Thoracic aorta (tissue), 2 donors: ENCODE results near the gene MTOR. TPM values are rescaled to one million over a fixed set of nuclear protein-coding genes. Genes with fewer than 3 reads are reported as not detected.

Experiments
- ATAC-seq: fragments of 150-250 bp; one replicate; pipeline ENCODE4 v1.8.0; 2017; ENCODE audit warnings: low read depth; ENCODE audit not compliant: insufficient number of reproducible peaks, low FRiP score
- DNase-seq: peaks from one replicate; pipeline ENCODE4 v3.0.0-alpha.2; 2020; ENCODE audit warnings: low spot score
- H3K27ac ChIP-seq, 2 donors: fragments of 200-600 bp; sonication (generic); 1 replicate in 1 of 2; 2 replicates in 1 of 2; pipeline ENCODE4 v1.5.1; 2016; ENCODE audit warnings: mild to moderate bottlenecking in 2 of 2, moderate library complexity in 2 of 2
- H3K27me3 ChIP-seq: fragments of 200-600 bp; sonication (generic); replicated peaks from 2 replicates; pipeline ENCODE4 v1.6.0; 2016; ENCODE audit warnings: mild to moderate bottlenecking; ENCODE audit not compliant: insufficient read depth
- H3K36me3 ChIP-seq: fragments of 200-600 bp; sonication (generic); one replicate; pipeline ENCODE4 v1.5.1; 2016
- H3K4me1 ChIP-seq, 2 donors: fragments of 200-600 bp; sonication (generic); 1 replicate in 1 of 2; 2 replicates in 1 of 2; pipeline versions ENCODE4 v1.5.1 to v1.6.0; 2016; ENCODE audit warnings: low read depth in 2 of 2, mild to moderate bottlenecking in 1 of 2; ENCODE audit not compliant: control insufficient read depth in 1 of 2
- H3K4me3 ChIP-seq: fragments of 200-600 bp; sonication (generic); 2 replicates; pipeline ENCODE4 v1.5.1; 2016; ENCODE audit warnings: mild to moderate bottlenecking
- H3K9me3 ChIP-seq: fragments of 200-600 bp; sonication (generic); 2 replicates; pipeline ENCODE4 v1.5.1; 2016
- total RNA-seq, 2 donors: library from RNA; depleted of rRNA; stranded (reverse); fragments of >200 nt; gene quantifications; one replicate each; pipeline versions ENCODE4 v1.1.0 to v1.2.3, GENCODE V29; 2016
- TF ChIP-seq, protein P1 (sequence below): fragments of 200-600 bp; sonication (generic); IDR thresholded peaks from one replicate; pipeline ENCODE4 v1.5.1; 2019; ENCODE audit warnings: antibody characterized with exemption

MTOR gene
- total RNA-seq, 2 donors from 2014 or later: 37.5 to 48.7 TPM

DNA sequence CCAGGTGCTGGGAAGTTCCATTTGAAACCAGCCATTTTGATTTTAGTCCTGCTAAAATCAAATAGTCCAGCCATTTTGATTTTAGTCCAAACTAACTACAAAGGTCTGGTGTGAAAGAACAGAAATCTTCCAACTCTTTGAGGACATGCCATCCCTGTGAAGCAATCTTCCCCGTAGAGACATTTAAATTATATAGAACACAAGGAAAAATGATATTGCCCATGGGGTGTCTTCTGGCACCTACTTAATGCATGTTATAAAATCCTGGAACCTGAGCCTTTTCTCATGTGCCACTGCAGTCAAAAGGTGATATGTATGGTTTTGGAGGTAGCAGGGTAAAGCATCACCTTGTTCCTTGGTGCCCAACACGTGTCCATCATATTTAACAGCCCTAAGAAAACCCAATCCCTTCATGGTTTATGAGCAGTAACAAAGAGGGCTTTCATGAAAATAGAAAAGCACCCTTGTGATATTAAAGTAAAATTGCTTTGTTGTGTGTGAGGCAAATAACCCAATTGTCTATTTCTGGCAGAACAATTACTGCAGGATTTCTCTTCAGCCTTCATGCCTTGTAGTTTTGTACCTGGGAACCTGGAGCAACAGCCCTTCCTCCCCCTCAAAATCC lies 46.9 kb downstream of the MTOR start:
- H3K4me3 ChIP-seq: no peak overlapping the region
- H3K9me3 ChIP-seq: no peaks in the 10 kb centered on the region
- ATAC-seq (no peak), DNase-seq (no peak)
- peaks cover 50% of the 10 kb centered on the region for H3K36me3 ChIP-seq
- no peaks in the 10 kb centered on the region for H3K27me3 ChIP-seq
- peak overlapping the region in 1 of 2 donors; percentile 45 for H3K27ac ChIP-seq
- TF ChIP-seq, protein P1, sequence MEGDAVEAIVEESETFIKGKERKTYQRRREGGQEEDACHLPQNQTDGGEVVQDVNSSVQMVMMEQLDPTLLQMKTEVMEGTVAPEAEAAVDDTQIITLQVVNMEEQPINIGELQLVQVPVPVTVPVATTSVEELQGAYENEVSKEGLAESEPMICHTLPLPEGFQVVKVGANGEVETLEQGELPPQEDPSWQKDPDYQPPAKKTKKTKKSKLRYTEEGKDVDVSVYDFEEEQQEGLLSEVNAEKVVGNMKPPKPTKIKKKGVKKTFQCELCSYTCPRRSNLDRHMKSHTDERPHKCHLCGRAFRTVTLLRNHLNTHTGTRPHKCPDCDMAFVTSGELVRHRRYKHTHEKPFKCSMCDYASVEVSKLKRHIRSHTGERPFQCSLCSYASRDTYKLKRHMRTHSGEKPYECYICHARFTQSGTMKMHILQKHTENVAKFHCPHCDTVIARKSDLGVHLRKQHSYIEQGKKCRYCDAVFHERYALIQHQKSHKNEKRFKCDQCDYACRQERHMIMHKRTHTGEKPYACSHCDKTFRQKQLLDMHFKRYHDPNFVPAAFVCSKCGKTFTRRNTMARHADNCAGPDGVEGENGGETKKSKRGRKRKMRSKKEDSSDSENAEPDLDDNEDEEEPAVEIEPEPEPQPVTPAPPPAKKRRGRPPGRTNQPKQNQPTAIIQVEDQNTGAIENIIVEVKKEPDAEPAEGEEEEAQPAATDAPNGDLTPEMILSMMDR: no peak
- H3K4me1 ChIP-seq: peaks cover 0 to 6% of the 10 kb centered on the region in 2 donors

DNA sequence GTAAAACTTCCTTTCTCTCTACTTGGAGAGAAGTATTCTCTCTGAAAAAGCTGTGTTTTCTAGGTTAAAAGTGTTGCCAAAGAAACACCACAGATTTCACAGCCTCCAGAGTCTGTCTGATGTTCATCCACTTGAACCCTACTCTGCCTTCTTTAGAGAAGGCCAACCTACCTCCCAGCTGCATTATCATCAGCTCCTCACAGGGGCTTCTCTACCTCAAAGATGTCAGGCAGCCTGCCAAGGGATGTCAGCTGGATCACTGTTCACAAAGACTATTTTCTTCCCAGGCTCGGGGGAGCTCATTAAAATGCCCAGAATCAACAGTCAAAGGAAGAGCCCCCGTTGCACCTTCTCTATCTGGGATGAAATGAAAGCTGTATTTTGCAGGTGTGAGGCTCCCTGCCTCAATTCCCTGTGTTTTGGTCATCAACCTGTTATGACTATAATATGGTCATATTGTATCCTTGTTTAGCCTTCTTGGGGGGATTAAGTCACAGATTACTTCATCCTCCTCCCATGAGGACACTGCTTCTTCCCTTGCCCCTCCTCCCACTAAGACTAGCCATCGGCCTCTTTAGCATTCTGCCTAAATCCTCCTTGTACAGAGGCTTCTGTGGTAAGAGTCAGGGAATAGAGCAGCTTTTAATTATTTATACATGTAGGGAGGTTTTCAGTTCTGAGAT lies 47.5 kb downstream of the MTOR start:
- H3K27ac ChIP-seq: peak overlapping the region; percentile 45
- TF ChIP-seq, protein P1: no peak
- no peaks in the 10 kb centered on the region for H3K27me3 ChIP-seq
- peaks cover 51% of the 10 kb centered on the region for H3K36me3 ChIP-seq
- no peak for ATAC-seq
- DNase-seq: no peak
- no peaks in the 10 kb centered on the region for H3K9me3 ChIP-seq
- H3K4me3 ChIP-seq: no peak overlapping the region
- H3K4me1 ChIP-seq: peaks cover 0 to 6% of the 10 kb centered on the region in 2 donors

DNA sequence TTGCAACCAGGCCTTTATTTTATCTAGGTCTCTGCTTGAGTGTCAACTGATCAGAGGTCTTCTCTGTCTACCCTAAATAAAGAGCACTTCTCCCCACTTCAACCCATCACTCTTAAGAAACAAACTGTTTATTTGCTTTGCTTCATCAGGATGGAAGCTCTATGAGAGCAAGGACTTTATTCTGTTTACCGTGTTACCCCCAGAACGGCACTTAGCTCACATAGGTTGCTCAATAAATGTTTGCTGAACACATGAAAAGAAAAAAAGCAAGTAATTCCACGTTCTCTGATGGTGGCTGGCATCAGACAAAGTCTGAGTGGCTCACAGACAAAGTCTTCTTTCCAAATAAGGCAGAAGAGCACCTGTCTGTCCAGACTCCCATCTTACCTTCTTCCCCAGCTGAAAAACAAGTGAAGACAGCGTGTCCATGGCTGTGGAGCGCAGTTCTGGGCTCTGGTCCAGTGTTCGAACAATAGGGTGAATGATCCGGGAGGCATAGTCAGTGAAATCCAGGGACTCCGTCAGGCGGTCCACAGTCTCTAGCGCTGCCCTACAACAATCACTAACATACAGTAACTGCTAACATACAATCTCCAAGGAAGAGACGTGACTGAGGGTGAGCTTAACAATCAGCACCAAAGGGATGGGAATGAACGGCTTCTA lies 50.3 kb downstream of the MTOR start:
- ATAC-seq (no peak), DNase-seq (no peak)
- H3K36me3 ChIP-seq: peaks cover 42% of the 10 kb centered on the region
- TF ChIP-seq, protein P1: no peak
- H3K27ac ChIP-seq: no peak overlapping the region
- H3K9me3 ChIP-seq: no peaks in the 10 kb centered on the region
- no peaks in the 10 kb centered on the region for H3K27me3 ChIP-seq
- H3K4me3 ChIP-seq: no peak overlapping the region
- H3K4me1 ChIP-seq: peaks cover 0 to 27% of the 10 kb centered on the region in 2 donors

DNA sequence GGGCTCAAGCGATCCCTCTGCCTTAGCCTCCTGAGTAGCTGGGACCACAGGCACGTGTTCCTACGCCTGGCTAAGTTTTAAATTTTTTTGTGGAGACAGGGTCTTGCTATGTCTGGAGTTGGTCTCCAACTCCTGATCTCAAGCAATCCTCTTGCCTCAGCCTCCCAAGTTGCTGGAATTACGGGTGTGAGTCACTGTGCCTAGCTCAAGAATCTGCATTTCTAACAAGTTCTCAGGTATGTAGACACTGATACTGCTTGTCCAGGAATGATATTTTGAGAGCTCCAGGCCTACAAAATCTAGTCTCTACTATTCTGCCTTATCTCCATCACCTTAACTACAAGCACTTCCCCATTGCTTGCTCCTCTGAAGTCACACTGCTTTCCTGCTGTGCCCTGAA lies 50.9 kb downstream of the MTOR start:
- Histone ChIP-seq H3K36me3 (peaks cover 42% of the 10 kb centered on the region), H3K27me3 (no peaks in the 10 kb centered on the region), H3K9me3 (no peaks in the 10 kb centered on the region), H3K27ac (no peak overlapping the region), H3K4me3 (no peak overlapping the region), H3K4me1 (peaks cover 0 to 31% of the 10 kb centered on the region in 2 donors)
- no peak for DNase-seq
- TF ChIP-seq, protein P1: no peak
- no peak for ATAC-seq

DNA sequence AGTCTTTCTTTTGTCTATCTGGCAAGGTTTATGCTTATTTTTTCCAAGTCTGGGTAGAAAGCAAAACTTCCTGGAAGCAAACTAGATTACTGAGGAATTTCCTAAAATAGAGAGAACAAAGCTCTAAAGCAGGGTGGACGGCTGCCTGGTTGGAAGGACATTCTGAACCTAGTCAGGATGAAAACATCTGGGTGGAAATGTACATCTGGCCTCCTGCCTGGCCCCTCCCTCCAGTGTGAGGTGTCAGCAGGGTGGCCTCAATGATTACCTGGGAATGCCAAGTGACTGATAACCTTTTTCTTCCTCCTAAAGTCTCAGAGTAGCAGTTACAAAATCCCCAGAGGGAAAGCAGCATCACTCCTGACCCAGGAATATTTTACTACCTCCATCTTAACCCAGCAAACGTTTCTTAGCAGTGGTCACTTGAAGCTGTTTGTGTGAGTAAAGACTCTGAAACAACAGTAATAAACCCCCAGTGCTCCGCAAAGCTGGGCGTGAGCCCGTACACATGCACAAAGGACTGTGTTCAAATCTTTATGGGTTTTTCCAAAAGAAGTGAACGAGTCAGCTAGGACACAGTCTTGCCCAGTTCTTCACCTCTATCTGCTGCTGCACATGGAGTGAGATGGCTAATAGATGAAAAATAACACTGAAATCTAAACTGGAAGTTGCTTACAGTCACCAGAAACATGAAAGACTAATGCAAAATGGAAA lies 54.3 kb downstream of the MTOR start:
- peaks cover 4 to 25% of the 10 kb centered on the region in 2 donors for H3K4me1 ChIP-seq
- no peak overlapping the region for H3K4me3 ChIP-seq
- peak overlapping the region; percentile 74 to 85 for H3K27ac ChIP-seq
- TF ChIP-seq, protein P1: no peak
- no peaks in the 10 kb centered on the region for H3K9me3 ChIP-seq
- H3K36me3 ChIP-seq: peaks cover 43% of the 10 kb centered on the region
- no peaks in the 10 kb centered on the region for H3K27me3 ChIP-seq
- peak; percentile 74 for ATAC-seq
- peak; percentile 30 for DNase-seq
